K562 (cell line): Measurements from ENCODE around the gene MFN1. TPM values are rescaled to one million over a fixed set of nuclear protein-coding genes. Genes with fewer than 3 reads are reported as not detected.

Source experiments
- BRD4 ChIP-seq: fragments of 200-600 bp; sonication (generic); IDR thresholded peaks from 2 replicates; pipeline ENCODE4 v1.6.1; 2017; ENCODE audit warnings: inconsistent platforms
- MAFK ChIP-seq: IDR thresholded peaks from 2 replicates; pipeline ENCODE4 v1.6.1; 2011; ENCODE audit warnings: low read length, improper control_type of control experiment
- PHB2 ChIP-seq: fragments of 450-650 bp; IDR thresholded peaks from 2 replicates; pipeline ENCODE4 v1.6.1; 2017; ENCODE audit warnings: low read depth
- ZBED1 ChIP-seq: IDR thresholded peaks from 2 replicates; pipeline ENCODE4 v1.6.1; 2014
- ZNF780A ChIP-seq: fragments of 250-450 bp; sonication (Bioruptor Pico); IDR thresholded peaks from 2 replicates; pipeline ENCODE4 v1.5.0; 2021; ENCODE audit warnings: mild to moderate bottlenecking
- polyA plus RNA-seq, 8 experiments: library from polyadenylated mRNA; depleted of rRNA in 4 of 8; stranded (reverse) in 5 of 8; unstranded in 3 of 8; fragments of >200 nt; fragmentation: Nextera tagmentation in 2 of 8; fragmentation: Illumina TruSeq in 1 of 8; extraction: Ambion mirVana in 2 of 8; extraction: Trizol in 1 of 8; gene quantifications; 2 replicates each; pipeline versions ENCODE4 v1.2.1 to v1.2.3, GENCODE V29; 2011 to 2014; ENCODE audit warnings: inconsistent platforms in 1 of 8, missing spikeins in 1 of 8
- total RNA-seq, 7 experiments: library from RNA; depleted of rRNA in 6 of 7; stranded (reverse); fragments of >200 nt in 6 of 7; fragmentation: Illumina TruSeq in 2 of 7; extraction: Trizol in 2 of 7; gene quantifications; 2 replicates each; pipeline versions ENCODE4 v1.2.1 to v1.2.3, GENCODE V29; 2011 to 2021; ENCODE audit warnings: low replicate concordance in 1 of 7
- TF ChIP-seq, protein P1 (sequence below): fragments of 250-450 bp; sonication (Bioruptor Pico); IDR thresholded peaks from 2 replicates; pipeline ENCODE4 v1.5.0; 2021; ENCODE audit warnings: mild to moderate bottlenecking, borderline replicate concordance
- TF ChIP-seq, protein P2 (sequence below): sonication (generic); formaldehyde crosslinking; IDR thresholded peaks from 2 replicates; pipeline ENCODE4 v1.8.1; 2023; ENCODE audit warnings: missing genetic modification reagents, mild to moderate bottlenecking, borderline replicate concordance
- TF ChIP-seq, protein P3 (sequence below): fragments of 250-450 bp; sonication (Bioruptor Pico); IDR thresholded peaks from 2 replicates; pipeline ENCODE4 v1.5.0; 2021
- TF ChIP-seq, protein P4 (sequence below): IDR thresholded peaks from 2 replicates; pipeline ENCODE4 v1.6.1; 2014; ENCODE audit warnings: antibody characterized with exemption
- TF ChIP-seq, protein P5 (sequence below): fragments of 250-450 bp; sonication (Bioruptor Pico); IDR thresholded peaks from 2 replicates; pipeline ENCODE4 v1.8.0; 2021; ENCODE audit warnings: moderate library complexity, mild to moderate bottlenecking, inconsistent platforms
- TF ChIP-seq, protein P6 (sequence below): sonication (generic); formaldehyde crosslinking; IDR thresholded peaks from 2 replicates; pipeline ENCODE4 v1.8.1; 2023; ENCODE audit warnings: mild to moderate bottlenecking, missing genetic modification reagents

MFN1 gene
- total and polyA plus RNA-seq, 9 of the 15 experiments (the other 6 are each of a cell fraction or from before 2014, with no cell fraction given) = 10.5 to 42.7 (median 22.6) TPM

DNA sequence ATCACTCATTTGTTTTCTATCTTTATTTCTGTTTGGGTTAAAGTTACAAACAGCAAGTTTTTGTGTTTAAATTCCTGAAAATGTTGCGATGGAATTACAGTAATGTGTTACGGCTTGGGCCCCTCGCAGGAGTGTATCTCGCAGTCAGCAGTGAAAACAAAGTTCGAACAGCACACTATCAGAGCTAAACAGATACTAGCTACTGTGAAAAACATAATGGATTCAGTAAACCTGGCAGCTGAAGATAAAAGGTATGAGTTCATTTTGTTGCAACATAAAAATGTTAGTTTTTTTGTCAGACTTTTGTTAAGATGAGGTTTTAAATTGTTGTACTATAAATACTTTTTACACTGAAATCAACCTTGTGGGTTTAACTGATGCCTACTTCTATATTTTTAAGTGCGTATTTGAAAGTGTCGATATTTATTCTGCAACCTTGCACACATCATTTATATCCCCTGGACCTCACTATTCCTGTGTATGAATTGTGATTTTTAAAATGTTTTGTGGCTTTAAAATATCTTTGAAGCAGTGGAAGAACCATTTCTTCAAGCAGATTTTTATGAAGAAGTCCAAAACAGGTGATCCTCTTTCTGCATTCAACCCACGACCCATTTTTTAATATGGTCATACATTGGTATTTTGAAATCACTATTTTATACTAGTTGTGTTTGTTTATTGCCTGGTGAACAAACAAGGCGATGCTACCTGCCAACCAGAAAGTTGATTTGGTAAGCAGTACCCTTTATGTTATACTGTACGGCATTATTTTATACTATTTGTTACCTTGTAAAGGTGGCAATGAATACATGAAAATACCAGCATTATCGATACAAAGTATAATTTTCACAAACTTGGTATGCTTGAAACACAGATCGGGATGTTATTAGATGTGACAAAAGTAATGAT is 27.8 kb downstream of the MFN1 start (continued):
- TF ChIP-seq MAFK (no peak), BRD4 (no peak), PHB2 (peak; percentile 94), ZNF780A (CRISPR knock-in tag) (no peak), ZBED1 (no peak)
- TF ChIP-seq, protein P1, sequence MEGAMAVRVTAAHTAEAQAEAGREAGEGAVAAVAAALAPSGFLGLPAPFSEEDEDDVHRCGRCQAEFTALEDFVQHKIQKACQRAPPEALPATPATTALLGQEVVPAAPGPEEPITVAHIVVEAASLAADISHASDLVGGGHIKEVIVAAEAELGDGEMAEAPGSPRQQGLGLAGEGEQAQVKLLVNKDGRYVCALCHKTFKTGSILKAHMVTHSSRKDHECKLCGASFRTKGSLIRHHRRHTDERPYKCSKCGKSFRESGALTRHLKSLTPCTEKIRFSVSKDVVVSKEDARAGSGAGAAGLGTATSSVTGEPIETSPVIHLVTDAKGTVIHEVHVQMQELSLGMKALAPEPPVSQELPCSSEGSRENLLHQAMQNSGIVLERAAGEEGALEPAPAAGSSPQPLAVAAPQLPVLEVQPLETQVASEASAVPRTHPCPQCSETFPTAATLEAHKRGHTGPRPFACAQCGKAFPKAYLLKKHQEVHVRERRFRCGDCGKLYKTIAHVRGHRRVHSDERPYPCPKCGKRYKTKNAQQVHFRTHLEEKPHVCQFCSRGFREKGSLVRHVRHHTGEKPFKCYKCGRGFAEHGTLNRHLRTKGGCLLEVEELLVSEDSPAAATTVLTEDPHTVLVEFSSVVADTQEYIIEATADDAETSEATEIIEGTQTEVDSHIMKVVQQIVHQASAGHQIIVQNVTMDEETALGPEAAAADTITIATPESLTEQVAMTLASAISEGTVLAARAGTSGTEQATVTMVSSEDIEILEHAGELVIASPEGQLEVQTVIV (CRISPR knock-in tag) = no peak
- TF ChIP-seq, protein P2, sequence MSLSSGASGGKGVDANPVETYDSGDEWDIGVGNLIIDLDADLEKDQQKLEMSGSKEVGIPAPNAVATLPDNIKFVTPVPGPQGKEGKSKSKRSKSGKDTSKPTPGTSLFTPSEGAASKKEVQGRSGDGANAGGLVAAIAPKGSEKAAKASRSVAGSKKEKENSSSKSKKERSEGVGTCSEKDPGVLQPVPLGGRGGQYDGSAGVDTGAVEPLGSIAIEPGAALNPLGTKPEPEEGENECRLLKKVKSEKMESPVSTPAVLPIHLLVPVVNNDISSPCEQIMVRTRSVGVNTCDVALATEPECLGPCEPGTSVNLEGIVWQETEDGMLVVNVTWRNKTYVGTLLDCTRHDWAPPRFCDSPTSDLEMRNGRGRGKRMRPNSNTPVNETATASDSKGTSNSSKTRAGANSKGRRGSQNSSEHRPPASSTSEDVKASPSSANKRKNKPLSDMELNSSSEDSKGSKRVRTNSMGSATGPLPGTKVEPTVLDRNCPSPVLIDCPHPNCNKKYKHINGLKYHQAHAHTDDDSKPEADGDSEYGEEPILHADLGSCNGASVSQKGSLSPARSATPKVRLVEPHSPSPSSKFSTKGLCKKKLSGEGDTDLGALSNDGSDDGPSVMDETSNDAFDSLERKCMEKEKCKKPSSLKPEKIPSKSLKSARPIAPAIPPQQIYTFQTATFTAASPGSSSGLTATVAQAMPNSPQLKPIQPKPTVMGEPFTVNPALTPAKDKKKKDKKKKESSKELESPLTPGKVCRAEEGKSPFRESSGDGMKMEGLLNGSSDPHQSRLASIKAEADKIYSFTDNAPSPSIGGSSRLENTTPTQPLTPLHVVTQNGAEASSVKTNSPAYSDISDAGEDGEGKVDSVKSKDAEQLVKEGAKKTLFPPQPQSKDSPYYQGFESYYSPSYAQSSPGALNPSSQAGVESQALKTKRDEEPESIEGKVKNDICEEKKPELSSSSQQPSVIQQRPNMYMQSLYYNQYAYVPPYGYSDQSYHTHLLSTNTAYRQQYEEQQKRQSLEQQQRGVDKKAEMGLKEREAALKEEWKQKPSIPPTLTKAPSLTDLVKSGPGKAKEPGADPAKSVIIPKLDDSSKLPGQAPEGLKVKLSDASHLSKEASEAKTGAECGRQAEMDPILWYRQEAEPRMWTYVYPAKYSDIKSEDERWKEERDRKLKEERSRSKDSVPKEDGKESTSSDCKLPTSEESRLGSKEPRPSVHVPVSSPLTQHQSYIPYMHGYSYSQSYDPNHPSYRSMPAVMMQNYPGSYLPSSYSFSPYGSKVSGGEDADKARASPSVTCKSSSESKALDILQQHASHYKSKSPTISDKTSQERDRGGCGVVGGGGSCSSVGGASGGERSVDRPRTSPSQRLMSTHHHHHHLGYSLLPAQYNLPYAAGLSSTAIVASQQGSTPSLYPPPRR (CRISPR knock-in tag) = no peak
- TF ChIP-seq, protein P3, sequence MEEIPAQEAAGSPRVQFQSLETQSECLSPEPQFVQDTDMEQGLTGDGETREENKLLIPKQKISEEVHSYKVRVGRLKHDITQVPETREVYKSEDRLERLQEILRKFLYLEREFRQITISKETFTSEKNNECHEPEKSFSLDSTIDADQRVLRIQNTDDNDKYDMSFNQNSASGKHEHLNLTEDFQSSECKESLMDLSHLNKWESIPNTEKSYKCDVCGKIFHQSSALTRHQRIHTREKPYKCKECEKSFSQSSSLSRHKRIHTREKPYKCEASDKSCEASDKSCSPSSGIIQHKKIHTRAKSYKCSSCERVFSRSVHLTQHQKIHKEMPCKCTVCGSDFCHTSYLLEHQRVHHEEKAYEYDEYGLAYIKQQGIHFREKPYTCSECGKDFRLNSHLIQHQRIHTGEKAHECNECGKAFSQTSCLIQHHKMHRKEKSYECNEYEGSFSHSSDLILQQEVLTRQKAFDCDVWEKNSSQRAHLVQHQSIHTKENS (CRISPR knock-in tag) = no peak
- TF ChIP-seq, protein P4, sequence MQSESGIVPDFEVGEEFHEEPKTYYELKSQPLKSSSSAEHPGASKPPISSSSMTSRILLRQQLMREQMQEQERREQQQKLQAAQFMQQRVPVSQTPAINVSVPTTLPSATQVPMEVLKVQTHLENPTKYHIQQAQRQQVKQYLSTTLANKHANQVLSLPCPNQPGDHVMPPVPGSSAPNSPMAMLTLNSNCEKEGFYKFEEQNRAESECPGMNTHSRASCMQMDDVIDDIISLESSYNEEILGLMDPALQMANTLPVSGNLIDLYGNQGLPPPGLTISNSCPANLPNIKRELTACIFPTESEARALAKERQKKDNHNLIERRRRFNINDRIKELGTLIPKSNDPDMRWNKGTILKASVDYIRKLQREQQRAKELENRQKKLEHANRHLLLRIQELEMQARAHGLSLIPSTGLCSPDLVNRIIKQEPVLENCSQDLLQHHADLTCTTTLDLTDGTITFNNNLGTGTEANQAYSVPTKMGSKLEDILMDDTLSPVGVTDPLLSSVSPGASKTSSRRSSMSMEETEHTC = no peak
- TF ChIP-seq, protein P5, sequence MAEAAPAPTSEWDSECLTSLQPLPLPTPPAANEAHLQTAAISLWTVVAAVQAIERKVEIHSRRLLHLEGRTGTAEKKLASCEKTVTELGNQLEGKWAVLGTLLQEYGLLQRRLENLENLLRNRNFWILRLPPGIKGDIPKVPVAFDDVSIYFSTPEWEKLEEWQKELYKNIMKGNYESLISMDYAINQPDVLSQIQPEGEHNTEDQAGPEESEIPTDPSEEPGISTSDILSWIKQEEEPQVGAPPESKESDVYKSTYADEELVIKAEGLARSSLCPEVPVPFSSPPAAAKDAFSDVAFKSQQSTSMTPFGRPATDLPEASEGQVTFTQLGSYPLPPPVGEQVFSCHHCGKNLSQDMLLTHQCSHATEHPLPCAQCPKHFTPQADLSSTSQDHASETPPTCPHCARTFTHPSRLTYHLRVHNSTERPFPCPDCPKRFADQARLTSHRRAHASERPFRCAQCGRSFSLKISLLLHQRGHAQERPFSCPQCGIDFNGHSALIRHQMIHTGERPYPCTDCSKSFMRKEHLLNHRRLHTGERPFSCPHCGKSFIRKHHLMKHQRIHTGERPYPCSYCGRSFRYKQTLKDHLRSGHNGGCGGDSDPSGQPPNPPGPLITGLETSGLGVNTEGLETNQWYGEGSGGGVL = no peak
- TF ChIP-seq, protein P6, sequence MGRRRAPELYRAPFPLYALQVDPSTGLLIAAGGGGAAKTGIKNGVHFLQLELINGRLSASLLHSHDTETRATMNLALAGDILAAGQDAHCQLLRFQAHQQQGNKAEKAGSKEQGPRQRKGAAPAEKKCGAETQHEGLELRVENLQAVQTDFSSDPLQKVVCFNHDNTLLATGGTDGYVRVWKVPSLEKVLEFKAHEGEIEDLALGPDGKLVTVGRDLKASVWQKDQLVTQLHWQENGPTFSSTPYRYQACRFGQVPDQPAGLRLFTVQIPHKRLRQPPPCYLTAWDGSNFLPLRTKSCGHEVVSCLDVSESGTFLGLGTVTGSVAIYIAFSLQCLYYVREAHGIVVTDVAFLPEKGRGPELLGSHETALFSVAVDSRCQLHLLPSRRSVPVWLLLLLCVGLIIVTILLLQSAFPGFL (CRISPR knock-in tag) = no peak
